ENCODE data around the gene HSPA12B.

GRCh38 chr20:3796477-3797225, 64.2 kb downstream of the HSPA12B start:
- TF ChIP-seq MAX (IDR thresholded peaks at IDR 0.05), result no peak
- no peak for TF ChIP-seq CHD2 (IDR thresholded peaks at IDR 0.05; ENCODE audit: low read length)
- TF ChIP-seq MAFK (IDR thresholded peaks at IDR 0.05; ENCODE audit: low read depth, low read length), result no peak
- no peak for TF ChIP-seq ATF3 (IDR thresholded peaks at IDR 0.05; ENCODE audit: insufficient read depth, low read depth, low read length)
- no peak for TF ChIP-seq YY1 (IDR thresholded peaks at IDR 0.05; ENCODE audit: low read depth, low read length)
- no peak for TF ChIP-seq TAF1 (IDR thresholded peaks at IDR 0.05; ENCODE audit: low read depth, low read length)

Data from H1 (cell line).